ENCODE measurements around the gene ZNF132.
A peak's percentile ranks its signal among the peaks of the same experiment; 100 is the strongest.
"Not testable (repeated sequence)": the region's sequence is repeated elsewhere in the genome, so short reads cannot be mapped to it uniquely, and the experiment has no call there.

Gene ZNF132

DNA sequence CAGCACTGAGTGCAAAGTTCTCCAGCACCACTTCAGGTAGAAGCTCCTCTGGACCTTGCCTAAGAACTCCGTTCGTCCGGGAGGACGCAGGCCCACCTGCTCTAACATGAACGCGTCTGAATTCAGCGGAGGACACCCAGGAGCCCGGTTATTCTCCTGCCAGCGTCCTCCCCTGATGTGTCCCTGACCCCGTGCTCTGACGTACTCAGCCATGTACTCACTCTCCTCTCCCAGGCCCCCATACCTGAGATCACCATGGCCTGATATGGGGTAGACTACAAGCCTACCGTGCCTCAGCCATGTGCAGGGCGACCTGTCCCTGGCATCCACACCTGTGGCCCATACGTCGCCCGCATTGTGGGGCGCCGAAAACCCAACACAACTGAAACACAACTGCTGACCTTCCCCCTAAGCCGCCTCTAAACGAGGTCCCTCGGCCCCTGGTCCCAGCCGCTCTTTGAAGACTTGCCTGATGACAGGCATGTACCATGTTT lies 32.2 kb downstream of the ZNF132 start:
- DNase-seq (ENCODE audit: low read depth, low spot score), result no peak

DNA sequence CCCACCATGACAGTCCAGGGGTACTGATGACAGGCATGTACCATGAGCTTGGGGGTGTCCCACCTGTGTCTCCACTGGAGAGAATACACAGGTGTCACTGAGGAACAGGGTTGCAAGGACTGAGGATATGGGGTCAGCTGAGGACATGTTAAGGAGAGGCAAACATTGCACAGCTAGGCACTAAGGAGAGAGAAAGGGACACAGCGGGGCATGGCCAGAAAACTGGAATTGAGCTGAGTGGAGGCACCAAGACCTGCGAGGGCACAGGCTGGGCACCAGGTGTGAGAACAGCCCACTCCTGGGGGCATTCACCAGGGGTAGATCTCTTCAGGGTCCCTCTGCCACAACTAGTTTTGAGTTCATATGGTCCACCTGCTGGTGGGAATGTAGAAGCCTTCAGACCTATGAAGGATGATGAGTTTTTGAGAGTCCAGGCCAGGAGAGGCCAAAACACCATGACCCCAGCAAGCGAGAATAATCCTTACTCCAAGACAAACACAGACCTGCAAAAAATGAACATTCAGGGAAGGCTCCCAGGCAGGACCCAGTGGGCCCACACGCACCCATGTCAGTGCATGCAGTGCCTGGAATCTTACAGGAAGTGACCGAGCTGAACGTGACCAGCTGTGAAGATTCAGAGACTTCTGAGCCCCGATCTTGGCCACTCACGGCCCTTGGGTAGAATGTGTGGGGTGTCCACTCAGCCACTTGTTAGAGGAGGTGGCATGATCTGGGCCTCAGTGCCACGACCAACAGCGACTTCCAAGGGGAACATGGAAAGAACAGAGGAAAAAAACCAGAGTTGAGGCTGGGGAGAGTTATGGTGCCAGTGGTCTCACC lies 32.9 kb downstream of the ZNF132 start:
- DNase-seq (ENCODE audit: low read depth, low spot score), result no peak

DNA sequence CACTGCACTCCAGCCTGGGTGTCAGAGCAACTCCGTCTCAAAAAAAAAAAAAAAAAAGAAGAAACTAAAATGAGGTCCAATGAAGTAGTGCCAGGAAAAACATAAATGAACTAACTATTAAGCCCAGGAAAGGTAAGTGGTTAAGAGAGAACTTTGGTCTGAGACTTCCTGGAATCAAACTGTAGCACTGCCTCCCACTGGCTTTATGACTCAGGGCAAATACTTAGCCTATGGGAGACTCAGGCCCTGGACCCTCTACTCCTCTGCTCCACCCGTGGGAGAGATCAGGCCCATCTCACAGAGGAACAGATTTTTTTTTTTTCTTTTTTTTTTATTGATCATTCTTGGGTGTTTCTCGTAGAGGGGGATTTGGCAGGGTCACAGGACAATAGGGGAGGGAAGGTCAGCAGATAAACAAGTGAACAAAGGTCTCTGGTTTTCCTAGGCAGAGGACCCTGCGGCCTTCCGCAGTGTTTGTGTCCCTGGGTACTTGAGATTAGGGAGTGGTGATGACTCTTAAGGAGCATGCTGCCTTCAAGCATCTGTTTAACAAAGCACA lies 36.0 kb downstream of the ZNF132 start:
- not testable (repeated sequence) for DNase-seq (ENCODE audit: low read depth, low spot score)

DNA sequence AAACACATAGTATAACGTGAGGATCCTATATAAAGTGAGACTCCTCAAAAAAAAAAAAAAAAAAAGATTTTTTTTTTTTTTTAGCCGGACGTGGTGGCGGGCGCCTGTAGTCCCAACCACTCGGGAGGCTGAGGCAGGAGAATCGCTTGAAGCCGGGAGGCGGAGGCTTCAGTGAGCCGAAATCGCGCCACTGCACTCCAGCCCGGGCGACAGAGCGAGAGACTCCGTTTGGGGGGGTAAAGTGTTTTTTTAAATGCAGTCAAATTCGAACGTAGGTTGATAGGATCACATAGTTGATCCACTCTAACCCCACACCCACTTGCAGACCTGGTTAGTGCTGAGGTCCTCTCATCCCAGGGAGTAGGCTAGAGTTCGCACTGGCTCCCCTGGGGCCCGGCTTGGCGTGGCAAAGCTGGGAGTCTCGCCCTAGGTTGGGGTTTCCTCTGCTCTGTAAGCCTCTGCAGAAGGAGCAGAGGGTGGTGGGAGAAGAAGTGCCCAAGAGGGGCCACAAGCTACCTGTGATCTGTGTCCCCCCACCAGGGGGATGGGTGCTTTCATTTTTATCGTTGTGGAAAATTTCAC lies 38.0 kb downstream of the ZNF132 start:
- no peak for DNase-seq (ENCODE audit: low read depth, low spot score)

DNA sequence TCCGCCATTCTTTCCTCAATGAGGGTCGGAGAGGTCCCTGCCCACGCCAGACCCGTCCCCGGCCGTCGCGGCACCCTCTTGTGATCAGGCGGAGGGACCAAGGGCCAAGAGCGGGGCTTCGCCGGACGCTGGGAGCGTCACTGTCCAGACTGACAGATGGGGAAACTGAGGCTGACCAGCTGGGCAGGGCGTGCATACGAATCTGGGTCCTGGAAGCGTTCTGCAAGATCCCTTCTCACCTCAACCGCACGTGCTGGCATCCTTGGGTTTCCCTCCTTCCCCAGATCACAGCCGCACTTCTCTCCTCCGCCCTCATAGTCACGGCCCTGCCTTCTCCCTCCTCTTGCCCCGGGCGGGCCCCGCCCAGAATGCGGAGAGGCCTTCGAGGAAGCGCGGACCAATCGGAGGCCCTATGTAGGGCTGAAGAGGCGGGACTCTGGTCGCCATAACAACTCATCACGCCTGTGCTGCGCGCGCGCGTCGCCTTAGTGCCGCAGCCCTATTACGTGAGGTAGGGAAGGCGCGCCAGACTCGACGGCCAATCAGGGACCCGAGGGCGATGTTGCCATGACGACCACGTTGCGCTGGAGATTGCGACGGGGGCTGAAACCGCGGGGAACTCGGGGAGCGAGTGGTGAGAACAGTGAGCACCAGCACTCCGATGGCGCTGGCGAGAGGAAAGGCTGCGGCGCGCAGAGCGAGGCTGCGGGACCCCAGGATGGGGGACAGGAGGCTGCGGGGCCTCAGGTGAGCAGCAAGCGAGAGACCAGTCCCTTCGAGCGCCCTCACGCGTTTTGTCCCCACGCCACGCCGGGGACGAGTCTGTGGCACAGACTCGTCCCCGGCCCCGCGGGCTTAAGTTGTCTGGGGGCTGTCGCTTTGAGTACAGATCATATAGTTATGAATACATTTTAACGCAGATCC lies 38.8 kb downstream of the ZNF132 start:
- DNase-seq (ENCODE audit: low read depth, low spot score), result peak; percentile 100

DNA sequence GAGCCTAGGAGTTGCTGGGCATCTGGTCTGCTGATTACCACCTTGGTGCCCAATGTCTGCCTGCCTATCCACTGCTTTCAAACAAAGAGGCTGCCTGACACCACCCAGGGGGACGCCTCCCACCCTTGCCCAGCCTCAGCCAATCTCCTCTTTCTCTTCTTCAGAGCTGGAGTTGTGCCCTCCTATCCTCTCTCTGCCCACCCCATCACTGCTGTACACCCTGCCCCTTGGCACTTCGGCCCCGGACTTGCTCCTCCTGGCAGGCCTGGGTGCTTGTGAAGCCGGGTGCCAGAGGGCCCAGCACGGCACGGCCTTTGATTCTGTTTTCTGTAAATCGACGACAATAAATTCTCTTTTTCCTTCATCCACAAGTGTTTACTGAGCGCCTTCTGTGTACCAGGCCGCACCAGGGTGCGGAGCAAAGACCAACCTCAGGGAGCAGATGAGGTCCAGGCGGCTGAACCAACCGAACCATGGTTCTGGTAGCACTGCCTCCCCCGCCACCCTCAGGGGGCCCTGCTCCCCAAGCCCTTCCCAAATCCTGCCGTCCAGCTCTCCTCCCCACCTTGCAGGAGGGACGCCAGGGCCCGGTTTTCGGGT lies 39.5 kb downstream of the ZNF132 start:
- DNase-seq (ENCODE audit: low read depth, low spot score), result peak; percentile 43

DNA sequence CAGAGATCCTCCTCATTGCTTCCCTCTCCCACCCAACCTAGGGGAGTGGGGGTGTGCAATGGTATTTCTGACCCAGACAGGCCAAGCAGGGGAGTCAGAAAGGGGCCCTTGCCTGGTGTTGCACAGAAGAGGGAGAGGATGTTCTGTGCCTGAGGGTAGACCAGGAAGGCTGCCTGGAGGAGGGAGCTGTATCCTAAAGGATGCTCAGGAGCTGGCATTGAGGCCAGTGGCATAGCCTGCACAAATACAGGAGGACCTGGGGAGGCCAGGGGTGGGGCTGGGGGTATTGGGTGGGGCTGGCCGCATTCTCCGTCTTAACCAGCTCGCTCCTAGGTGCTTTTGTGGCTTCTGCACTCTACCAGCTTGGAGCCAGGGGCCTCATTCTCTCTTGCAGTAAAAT lies 40.0 kb downstream of the ZNF132 start:
- DNase-seq (ENCODE audit: low read depth, low spot score), result no peak

DNA sequence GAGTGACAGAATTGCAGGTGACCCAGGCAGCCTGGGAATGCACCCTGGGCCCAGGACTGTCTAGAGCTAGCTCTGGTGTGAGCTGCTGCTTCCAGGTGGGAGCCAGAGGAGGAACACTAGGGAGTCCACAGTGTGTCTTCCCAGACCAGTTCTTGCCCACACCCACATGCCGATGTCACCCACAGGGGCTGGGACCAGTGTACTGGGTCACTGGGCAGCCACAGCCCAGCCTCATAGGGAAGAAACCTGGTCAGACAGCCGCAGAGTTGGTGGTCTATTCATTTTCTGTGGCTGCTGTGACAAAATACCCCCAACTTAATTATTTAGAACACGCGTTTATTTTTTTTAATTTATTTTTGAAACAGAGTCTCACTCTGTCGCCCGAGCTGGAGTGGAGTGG lies 41.4 kb downstream of the ZNF132 start:
- DNase-seq (ENCODE audit: low read depth, low spot score), result no peak

DNA sequence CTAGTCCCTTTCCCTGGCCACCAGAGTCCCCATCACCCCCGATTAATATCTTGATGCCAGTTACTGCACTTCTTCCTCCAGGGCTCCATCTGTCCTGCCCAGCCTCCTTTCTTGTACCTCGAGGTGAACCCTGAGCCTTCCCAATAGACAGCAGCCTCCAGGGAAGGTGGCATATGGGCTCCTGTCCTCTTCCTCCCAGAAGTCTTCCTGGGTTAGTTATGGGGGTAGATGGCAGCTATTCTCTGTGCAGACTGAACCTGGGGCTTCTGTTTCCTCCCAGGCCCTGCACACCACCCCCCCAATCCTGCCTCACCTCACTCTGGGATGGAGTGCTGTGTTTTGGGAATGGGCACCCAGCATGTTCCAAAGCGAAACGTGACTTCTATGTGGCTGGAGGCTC lies 41.9 kb downstream of the ZNF132 start:
- no peak for DNase-seq (ENCODE audit: low read depth, low spot score)

DNA sequence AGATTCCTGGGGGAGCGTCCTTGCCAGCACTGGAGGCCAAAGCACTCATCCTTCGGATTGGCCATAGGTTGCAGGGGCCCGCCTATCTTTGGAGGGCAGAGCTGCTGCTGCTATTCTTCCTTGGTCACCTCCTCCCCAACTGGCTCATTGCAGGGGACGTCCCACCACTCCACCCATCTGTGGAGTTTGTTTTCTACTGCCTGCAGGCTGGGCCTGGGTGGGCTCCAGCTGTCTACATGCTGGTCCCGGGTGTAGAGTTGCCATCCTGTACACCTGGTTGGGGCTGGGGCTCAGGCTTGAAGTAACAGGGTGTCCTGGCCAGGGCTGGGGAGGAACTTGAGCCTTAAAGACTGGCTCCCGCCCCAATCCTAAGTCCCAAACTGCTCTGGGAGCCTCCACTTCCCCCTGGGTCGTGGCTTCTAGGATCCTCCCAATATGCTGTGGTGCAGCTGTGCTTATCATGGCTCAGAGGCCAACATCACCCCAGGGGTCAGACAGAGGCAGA lies 42.4 kb downstream of the ZNF132 start:
- DNase-seq (ENCODE audit: low read depth, low spot score), result no peak

DNA sequence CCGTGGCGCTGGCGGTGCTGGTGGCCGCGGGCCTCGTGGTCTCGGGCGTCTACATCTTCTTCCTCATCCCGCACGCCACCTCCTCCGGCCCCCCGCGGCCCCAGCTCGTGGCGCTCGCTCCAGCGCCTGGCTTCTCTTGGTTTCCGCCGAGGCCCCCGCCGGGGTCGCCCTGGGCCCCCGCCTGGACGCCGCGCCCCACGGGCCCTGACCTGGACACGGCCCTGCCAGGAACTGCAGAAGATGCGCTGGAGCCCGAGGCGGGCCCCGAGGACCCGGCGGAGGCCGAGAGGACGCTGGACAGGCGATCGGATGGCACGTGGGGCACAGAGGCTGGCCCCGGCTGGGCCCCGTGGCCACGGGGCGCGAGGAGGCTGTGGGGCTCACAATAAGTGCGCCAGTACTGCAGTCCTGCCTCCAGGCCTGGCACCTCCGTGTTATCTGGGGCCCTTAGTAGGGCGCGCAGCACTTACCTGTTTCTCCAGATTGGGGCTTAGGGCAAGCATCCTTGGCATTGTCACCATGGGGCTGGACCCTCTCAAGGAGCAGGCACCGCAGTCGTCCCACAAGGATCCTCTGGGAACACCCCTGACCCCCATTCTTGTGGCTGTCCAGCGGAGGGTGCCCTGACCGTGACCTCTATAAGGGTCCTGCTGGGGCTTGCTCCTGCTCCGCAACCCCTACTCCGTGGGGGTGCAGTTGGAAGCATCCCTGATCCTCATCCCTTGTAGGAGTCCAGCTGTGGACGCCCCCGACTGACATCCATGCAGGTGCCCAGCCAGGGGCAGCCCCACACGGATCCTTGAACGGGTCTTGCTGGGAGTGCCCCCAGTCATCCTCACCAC lies 43.0 kb downstream of the ZNF132 start:
- no peak for DNase-seq (ENCODE audit: low read depth, low spot score)

DNA sequence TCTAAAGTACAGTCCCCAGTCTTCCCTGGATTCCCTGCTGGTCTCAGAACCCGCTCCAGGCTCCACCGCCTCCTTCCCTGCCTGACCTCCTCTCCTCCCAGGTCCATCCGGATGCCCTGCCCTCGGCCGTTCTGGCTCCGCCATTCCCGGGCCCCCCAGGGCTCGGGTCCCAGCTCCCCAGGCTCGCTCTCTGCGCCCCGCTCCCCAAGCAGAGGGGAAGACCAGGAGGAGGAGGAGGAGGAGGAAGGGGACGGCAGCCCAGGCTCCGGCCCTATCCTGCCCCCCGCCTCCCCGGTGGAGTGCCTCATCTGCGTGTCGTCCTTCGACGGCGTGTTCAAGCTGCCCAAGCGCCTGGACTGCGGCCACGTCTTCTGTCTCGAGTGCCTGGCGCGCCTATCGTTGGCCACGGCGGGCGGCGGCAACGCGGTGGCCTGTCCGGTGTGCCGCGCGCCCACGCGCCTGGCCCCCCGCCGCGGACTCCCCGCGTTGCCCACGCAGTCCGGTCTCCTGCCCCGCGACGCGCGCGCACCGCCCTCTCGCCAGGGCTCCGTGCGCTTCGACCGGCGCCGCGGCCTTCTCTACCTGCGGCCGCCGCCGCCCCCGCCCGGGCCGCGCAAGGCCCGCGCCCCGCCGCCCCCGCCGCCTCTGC lies 43.9 kb downstream of the ZNF132 start:
- DNase-seq (ENCODE audit: low read depth, low spot score), result peak; percentile 41

DNA sequence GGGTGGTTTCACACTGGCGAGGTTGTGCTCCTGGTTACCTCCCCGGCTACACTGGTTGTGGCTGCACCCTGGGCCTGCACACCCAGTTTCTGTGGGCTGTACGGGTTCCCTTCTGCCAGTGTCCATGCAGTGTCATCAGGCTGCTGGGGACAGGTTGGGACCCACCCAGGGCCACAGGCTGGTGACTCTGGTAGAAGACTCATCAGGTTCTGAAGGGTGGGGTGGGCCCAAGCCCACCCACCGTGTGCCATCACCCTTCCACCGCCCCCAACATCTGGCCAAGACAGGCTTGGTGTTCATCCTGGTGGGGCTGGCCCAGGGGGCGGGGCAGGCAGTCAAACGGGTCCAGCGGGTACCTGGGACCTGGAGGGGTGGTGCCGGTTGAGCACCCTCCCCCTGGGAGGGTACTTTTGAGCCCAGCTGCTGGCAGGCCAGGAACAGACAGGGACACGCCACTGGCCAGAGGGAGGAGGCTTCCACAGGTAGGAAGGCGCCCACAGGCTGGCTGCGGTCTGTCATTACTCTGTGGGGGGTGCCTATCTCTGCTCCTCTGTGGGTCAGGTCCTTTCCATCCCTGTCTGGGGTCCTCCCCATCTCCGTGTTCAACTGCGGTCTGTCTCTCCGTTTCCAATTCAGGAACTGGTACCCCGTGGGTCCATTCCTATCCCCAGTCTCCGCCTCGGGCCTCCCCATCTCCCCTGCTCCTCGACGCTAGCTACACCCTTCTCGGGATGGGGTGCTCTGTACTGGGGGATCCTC lies 44.6 kb downstream of the ZNF132 start, which contains the start of gene RNF225:
TSS of gene RNF225 (plus strand) at position 437 of the 759 bp plus-strand sequence. CDS start 434 bp downstream, outside the sequence.
- DNase-seq (ENCODE audit: low read depth, low spot score), result no peak

DNA sequence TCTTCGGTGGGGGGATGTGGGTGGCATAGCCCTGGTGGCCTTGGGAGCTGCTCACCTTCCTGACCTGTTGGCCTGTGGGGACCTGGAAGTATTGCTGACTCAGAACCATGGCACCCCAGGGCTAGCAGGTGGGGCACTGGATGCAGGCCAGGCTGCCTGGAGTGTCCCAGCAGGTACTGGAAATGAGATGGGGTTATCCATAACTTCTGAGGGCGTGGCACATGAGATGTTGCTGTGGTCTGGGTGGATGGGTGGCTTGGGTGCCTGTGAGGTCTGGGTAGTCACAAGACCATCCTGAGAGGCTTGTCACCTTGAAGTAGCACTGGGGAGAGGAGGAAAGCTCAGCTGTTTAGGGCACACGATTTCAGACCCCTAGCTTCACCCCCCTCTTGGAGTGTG lies 45.1 kb downstream of the ZNF132 start:
- no peak for DNase-seq (ENCODE audit: low read depth, low spot score)

DNA sequence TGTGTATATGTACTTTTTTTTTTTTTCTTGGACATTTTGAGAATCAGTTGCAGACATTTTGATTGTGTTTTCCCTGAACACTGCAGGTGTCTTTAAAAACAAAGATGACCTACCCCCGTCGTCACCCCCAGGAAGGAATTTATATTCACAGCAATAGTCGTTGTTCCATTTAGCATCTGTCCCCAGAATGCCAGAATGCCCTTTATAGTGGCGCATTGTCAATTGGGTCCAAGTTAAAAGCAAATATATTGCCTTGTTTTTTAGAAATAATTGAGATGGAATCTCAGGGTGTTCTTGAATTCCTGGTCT lies 46.3 kb downstream of the ZNF132 start:
- no peak for DNase-seq (ENCODE audit: low read depth, low spot score)

DNA sequence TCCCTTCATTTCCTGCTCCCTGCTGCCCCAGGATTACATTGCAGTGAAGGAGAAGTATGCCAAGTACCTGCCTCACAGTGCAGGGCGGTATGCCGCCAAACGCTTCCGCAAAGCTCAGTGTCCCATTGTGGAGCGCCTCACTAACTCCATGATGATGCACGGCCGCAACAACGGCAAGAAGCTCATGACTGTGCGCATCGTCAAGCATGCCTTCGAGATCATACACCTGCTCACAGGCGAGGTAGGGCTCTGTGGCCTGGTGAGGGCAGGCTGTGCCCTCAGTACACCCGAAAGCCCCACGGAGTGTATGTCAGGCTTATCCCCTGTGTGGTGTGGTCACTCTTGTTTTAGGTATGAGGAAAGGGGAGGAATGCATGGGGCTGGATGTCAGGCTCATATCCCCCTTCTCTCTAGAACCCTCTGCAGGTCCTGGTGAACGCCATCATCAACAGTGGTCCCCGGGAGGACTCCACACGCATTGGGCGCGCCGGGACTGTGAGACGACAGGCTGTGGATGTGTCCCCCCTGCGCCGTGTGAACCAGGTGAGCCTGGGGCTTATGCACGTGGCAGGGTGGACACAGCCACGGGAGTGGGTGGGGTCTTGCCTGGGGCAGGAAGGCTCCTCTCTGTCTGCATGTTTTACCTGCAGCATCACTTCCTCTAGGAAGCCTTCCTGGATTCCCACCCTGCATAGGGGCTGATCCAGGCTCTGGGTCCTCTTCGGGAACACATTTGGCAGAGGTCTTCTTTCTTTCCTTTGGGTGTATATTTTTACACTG lies 46.8 kb downstream of the ZNF132 start:
- no peak for DNase-seq (ENCODE audit: low read depth, low spot score)

DNA sequence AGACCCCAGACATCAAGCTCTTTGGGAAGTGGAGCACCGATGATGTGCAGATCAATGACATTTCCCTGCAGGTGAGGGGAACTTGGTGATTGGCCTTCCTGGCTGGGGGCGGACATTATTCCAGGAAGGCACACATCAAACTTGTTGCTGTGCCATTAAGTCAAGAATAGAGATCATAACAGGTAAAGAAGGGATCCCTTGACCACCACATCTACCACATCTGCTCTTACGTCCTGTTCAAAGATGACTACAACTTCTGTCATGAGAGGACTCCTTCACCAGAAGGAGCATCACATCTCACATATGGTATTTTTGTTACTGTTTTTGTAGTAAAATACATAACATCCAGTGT lies 51.8 kb downstream of the ZNF132 start:
- no peak for DNase-seq (ENCODE audit: low read depth, low spot score)
